Skeletal muscle cell (primary cell): ENCODE results near the gene DXO.
"Not testable (repeated sequence)": the region's sequence is repeated elsewhere in the genome, so short reads cannot be mapped to it uniquely, and the experiment has no call there.

Experiments used
- DNase-seq: peaks from one replicate; pipeline ENCODE4 v3.0.0-alpha.2; 2010; ENCODE audit warnings: low read depth
- H3K4me3 ChIP-seq: 2 replicates; pipeline ENCODE4 v1.5.1; 2011; ENCODE audit warnings: low read depth, mild to moderate bottlenecking, control low read depth, low read length, moderate library complexity

DXO gene

DNA sequence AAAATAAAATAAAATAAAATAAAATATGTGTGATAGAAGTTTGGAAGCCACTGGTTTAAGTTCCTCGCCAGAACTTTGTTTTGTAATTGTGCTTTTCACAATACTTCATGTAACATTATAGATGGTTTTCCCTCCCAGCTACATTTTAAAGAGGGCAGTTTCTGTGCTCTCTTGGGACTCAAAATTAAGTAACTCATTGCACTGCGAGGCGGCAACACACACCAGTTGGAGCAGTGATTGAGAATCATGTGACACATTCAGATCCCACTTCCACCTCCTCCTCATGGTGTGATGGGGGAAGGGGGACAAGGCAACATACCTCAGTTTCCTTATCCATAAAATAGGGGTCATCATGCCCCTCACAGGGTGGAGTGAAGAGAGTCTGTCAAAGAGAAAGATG is 36.9 kb downstream of the DXO start:
- H3K4me3 ChIP-seq = no peak overlapping the region
- DNase-seq = no peak

DNA sequence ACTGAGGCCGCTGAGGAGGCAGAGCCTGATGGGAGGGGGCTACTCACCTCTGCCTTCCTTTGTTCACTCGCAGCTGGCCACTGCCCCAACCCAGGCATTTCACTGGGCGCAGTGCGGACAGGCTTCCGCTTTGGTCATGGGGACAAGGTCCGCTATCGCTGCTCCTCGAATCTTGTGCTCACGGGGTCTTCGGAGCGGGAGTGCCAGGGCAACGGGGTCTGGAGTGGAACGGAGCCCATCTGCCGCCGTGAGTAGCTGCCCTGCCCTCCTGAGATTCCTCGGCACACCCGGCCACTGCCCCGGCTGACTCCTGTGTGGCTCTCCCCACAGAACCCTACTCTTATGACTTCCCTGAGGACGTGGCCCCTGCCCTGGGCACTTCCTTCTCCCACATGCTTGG is 38.4 kb downstream of the DXO start:
- no peak for DNase-seq
- no peak overlapping the region for H3K4me3 ChIP-seq

- H3K4me3 ChIP-seq, DNase-seq: not testable (repeated sequence)
Measured at GRCh38 chr6:31932137-31932536, 39.8 kb downstream of the DXO start.

- H3K4me3 ChIP-seq = no peak overlapping the region
- DNase-seq = no peak
Measured at GRCh38 chr6:31930962-31931361, 41.0 kb downstream of the DXO start.

GRCh38 chr6:31928672-31928939 is 43.3 kb downstream of the DXO start:
- DNase-seq = no peak
- H3K4me3 ChIP-seq = no peak overlapping the region

DNA sequence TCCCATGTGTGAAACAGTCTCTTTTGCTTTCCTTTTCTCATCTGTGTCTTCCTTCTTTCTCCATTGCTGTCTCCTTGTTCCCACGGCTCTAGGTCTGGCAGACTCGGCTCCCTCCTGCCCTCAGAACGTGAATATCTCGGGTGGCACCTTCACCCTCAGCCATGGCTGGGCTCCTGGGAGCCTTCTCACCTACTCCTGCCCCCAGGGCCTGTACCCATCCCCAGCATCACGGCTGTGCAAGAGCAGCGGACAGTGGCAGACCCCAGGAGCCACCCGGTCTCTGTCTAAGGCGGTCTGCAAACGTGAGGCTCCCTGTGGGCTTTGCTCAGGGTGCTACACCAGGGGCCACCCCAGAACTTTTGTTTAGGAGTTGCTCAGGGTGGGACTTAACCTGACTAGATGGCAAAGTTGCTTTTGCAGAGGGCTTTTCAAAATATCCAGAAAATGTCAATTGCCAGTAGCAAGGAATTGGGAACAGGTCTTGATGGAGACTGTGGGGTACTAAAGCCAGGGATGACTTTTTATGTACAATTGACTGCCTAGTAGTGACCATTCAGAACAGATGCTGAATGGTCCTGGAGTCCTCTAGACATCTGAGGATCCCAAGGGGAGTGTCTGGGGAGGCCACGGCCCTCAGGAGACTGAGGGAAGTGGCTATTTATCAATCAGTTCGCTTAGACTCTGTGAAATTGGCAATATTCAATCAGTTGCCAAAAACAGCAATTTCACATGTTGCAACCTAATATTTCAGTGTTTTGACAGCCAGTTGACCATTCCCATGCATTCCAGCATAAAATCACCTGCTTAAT is 43.9 kb downstream of the DXO start:
- no peak for DNase-seq
- no peak overlapping the region for H3K4me3 ChIP-seq

DNA sequence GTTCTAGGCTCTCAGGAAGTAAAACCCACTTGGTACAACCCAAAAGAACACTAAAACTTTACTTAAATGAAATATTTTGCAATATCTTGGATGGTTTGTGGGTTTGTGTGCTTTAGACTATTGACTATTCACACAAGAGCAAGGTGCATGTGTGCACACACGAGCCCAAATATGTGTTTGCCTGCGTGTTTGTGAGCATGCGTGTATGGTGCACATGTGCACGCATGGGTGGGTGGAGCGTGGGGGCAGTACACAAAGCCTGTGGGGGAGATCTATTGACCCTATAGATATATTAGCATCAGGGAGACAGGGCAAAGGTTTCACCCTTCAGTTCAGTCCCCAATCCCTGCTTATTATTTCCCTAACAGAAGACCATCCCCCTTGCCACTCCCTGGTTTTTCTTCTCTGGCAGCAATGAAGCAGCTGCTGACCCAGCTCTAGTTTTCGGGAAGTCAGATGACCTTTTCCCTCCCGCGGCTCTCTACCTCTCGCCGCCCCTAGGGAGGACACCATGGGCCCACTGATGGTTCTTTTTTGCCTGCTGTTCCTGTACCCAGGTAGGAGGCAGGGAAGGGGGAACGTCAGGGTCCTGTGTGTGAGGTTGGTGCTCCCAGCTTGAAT is 44.6 kb downstream of the DXO start, which contains the start of gene C2:
Gene C2 (plus strand): TSS at position 476 of the 621 bp plus-strand sequence. CDS start 36 bp downstream, at position 512.
- no peak within 1 kb of the TSS for H3K4me3 ChIP-seq
- no peak for DNase-seq

DNA sequence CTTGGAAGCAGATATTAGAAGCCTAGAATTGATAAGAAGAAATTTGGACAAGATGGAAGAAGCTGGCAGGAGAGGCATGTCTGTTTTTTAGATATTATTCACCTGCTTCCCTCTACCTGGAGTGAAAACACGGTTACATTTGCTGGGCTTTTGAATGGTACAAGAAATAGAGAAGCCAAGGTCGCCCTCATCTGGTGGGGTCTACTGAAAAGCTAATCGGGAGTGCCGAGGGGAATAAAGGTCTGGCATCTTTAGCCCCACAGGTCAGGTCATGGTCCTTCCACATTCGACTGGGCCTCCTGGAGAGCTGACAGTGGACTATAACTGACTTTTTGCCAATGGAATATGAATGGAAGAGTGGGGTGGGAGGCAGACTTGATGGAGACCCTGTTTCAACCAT is 49.0 kb downstream of the DXO start:
- DNase-seq = no peak

GRCh38 chr6:31920811-31921210 is 51.1 kb downstream of the DXO start:
- no peak overlapping the region for H3K4me3 ChIP-seq
- DNase-seq = no peak

More for the DNA sequence above, 49.0 kb downstream of the DXO start:
- no peak overlapping the region for H3K4me3 ChIP-seq
